ENCODE data around the gene CHP2. TPM values are rescaled to one million over a fixed set of nuclear protein-coding genes. Genes with fewer than 3 reads are reported as not detected.
"Not testable (repeated sequence)": the region's sequence is repeated elsewhere in the genome, so short reads cannot be mapped to it uniquely, and the experiment has no call there.

CHP2 gene
- total and polyA plus RNA-seq, 5 donors from 2014 or later, result not detected

GRCh38 chr16:23729503-23730424, 25.1 kb upstream of the CHP2 start:
- no peak overlapping the region for H3K4me3 Mint-ChIP-seq
- Histone ChIP-seq H3K27me3 (ENCODE audit: control insufficient read depth, insufficient read depth, low read length) (no peaks in the 10 kb centered on the region), H3K27ac (ENCODE audit: insufficient read depth, low read length, poor library complexity, severe bottlenecking) (no peak overlapping the region), H3K4me3 (ENCODE audit: low read depth, low read length) (no peak overlapping the region), H3K9me3 (ENCODE audit: control insufficient read depth in 2 of 2, low read length in 2 of 2) (no peaks in the 10 kb centered on the region), H3K4me1 (ENCODE audit: control insufficient read depth, insufficient read depth, low read length, poor library complexity, severe bottlenecking) (no peaks in the 10 kb centered on the region), H3K36me3 (ENCODE audit: control insufficient read depth, insufficient read depth, low read length) (no peaks in the 10 kb centered on the region)
- no peak overlapping the region for H3K27ac Mint-ChIP-seq
- peaks cover 9% of the 10 kb centered on the region for H3K27me3 Mint-ChIP-seq
- no peak for ATAC-seq (ENCODE audit: low read depth in 2 of 2)
- peaks cover 0 to 3% (median 2%) of the 10 kb centered on the region in 4 donors for H3K4me1 Mint-ChIP-seq
- peaks cover 0 to 1% (median 0%) of the 10 kb centered on the region in 7 donors for H3K9me3 Mint-ChIP-seq
- H3K36me3 Mint-ChIP-seq, result no peaks in the 10 kb centered on the region
- no peak for DNase-seq

DNA sequence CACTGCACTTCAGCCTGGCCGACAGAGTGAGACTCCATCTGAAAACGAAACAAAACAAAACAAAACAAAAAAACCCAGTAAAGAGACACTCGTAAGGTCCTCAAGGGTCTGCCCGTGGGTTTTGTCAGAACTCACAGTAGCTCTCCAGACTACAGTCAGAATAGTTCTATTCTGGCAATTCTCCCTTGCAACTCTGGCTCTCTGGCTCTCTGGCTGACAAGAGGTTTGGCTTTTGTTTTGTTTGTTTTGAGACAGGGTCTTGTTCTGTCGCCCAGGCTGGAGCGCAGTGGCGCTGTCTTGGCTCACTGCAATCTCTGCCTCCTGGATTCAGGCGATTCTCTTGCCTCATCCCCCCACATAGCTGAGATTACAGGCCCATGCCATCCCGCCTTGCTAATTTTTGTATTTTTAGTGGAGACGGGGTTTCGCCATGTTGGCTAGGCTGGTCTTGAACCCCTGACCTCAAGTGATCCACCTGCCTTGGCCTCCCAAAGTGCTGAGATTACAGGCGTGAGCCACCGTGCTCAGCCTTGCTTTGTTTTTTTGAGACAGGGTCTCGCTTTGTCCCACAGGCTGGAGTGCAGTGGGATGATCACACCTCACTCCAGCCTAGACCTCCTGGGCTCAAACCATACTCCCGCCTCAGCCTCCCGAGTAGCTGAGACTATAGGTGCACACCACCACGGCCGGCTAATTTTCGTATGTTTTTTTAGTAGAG, 20.5 kb upstream of the CHP2 start:
- Histone ChIP-seq H3K4me3 (ENCODE audit: low read depth, low read length) (no peak overlapping the region), H3K36me3 (ENCODE audit: control insufficient read depth, insufficient read depth, low read length) (no peaks in the 10 kb centered on the region), H3K27ac (ENCODE audit: insufficient read depth, low read length, poor library complexity, severe bottlenecking) (no peak overlapping the region), H3K4me1 (ENCODE audit: control insufficient read depth, insufficient read depth, low read length, poor library complexity, severe bottlenecking) (no peaks in the 10 kb centered on the region), H3K27me3 (ENCODE audit: control insufficient read depth, insufficient read depth, low read length) (no peaks in the 10 kb centered on the region), H3K9me3 (ENCODE audit: control insufficient read depth in 2 of 2, low read length in 2 of 2) (no peaks in the 10 kb centered on the region)
- H3K27ac Mint-ChIP-seq, result peak overlapping the region in 1 of 3 donors; percentile 2
- ATAC-seq (ENCODE audit: low read depth in 2 of 2) (no peak), DNase-seq (no peak)
- no peak overlapping the region for H3K4me3 Mint-ChIP-seq
- H3K36me3 Mint-ChIP-seq, result no peaks in the 10 kb centered on the region
- no peaks in the 10 kb centered on the region for H3K9me3 Mint-ChIP-seq
- H3K4me1 Mint-ChIP-seq, result peaks cover 0 to 5% (median 2%) of the 10 kb centered on the region in 4 donors
- H3K27me3 Mint-ChIP-seq, result peaks cover 27% of the 10 kb centered on the region

GRCh38 chr16:23737423-23738028, 17.3 kb upstream of the CHP2 start:
- not testable (repeated sequence) for H3K27ac ChIP-seq (ENCODE audit: insufficient read depth, low read length, poor library complexity, severe bottlenecking); H3K36me3 Mint-ChIP-seq; H3K9me3 Mint-ChIP-seq; H3K27me3 ChIP-seq (ENCODE audit: control insufficient read depth, insufficient read depth, low read length); H3K4me3 Mint-ChIP-seq; H3K4me1 Mint-ChIP-seq; H3K9me3 ChIP-seq (ENCODE audit: control insufficient read depth in 2 of 2, low read length in 2 of 2); H3K4me3 ChIP-seq (ENCODE audit: low read depth, low read length); H3K27ac Mint-ChIP-seq; H3K4me1 ChIP-seq (ENCODE audit: control insufficient read depth, insufficient read depth, low read length, poor library complexity, severe bottlenecking); ATAC-seq (ENCODE audit: low read depth in 2 of 2); DNase-seq; H3K36me3 ChIP-seq (ENCODE audit: control insufficient read depth, insufficient read depth, low read length)
- peaks cover 38% of the 10 kb centered on the region for H3K27me3 Mint-ChIP-seq

- Histone ChIP-seq H3K9me3 (ENCODE audit: control insufficient read depth in 2 of 2, low read length in 2 of 2) (no peaks in the 10 kb centered on the region), H3K36me3 (ENCODE audit: control insufficient read depth, insufficient read depth, low read length) (no peaks in the 10 kb centered on the region), H3K27me3 (ENCODE audit: control insufficient read depth, insufficient read depth, low read length) (peaks cover 5% of the 10 kb centered on the region), H3K4me1 (ENCODE audit: control insufficient read depth, insufficient read depth, low read length, poor library complexity, severe bottlenecking) (no peaks in the 10 kb centered on the region), H3K4me3 (ENCODE audit: low read depth, low read length) (no peak overlapping the region), H3K27ac (ENCODE audit: insufficient read depth, low read length, poor library complexity, severe bottlenecking) (no peak overlapping the region)
- Mint-ChIP-seq H3K9me3 (peaks cover 0 to 2% (median 0%) of the 10 kb centered on the region in 7 donors), H3K4me3 (no peak overlapping the region), H3K27ac (no peak overlapping the region), H3K4me1 (peaks cover 0 to 6% (median 2%) of the 10 kb centered on the region in 4 donors), H3K27me3 (peaks cover 49% of the 10 kb centered on the region), H3K36me3 (no peaks in the 10 kb centered on the region)
- ATAC-seq (ENCODE audit: low read depth in 2 of 2), result no peak
- no peak for DNase-seq
Observed at GRCh38 chr16:23739516-23739915, 15.3 kb upstream of the CHP2 start.

DNA sequence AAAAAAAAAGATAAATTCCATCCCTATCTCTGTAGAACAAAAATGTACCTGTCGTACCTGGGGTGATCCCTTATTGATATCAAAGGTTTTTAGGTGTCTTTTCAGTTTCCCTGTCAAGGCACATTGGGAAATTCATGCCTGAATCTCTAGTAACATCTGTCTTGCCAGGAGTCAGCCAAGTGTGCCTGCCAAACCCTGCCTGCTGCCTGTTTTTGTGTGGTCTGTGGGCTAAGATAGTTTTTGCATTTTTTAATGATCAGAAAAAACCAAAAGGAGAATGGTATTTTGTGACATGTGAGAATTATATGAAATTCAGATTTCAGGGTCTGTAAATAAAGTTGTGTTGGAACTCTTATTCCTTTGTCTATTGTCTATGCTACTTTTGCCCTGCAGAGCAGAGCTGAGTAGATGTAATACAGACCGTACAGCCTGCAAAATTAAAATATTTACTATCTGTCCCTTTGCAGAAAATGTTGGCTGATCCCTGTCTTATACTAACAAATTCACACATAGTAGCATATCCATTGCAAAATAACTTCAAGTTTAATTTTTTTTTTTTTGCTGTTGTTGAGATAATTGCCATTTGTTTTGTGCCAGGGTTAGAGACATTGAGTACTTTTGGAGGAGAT, 13.0 kb upstream of the CHP2 start:
- no peak overlapping the region for H3K4me3 Mint-ChIP-seq
- Histone ChIP-seq H3K27ac (ENCODE audit: insufficient read depth, low read length, poor library complexity, severe bottlenecking) (no peak overlapping the region), H3K4me1 (ENCODE audit: control insufficient read depth, insufficient read depth, low read length, poor library complexity, severe bottlenecking) (no peaks in the 10 kb centered on the region), H3K36me3 (ENCODE audit: control insufficient read depth, insufficient read depth, low read length) (no peaks in the 10 kb centered on the region), H3K9me3 (ENCODE audit: control insufficient read depth in 2 of 2, low read length in 2 of 2) (peaks cover 0 to 5% of the 10 kb centered on the region in 2 experiments), H3K27me3 (ENCODE audit: control insufficient read depth, insufficient read depth, low read length) (peaks cover 10% of the 10 kb centered on the region), H3K4me3 (ENCODE audit: low read depth, low read length) (no peak overlapping the region)
- peaks cover 0 to 7% (median 4%) of the 10 kb centered on the region in 7 donors for H3K9me3 Mint-ChIP-seq
- H3K4me1 Mint-ChIP-seq, result peaks cover 0 to 1% (median 0%) of the 10 kb centered on the region in 4 donors
- DNase-seq (no peak), ATAC-seq (ENCODE audit: low read depth in 2 of 2) (no peak)
- peaks cover 54% of the 10 kb centered on the region for H3K27me3 Mint-ChIP-seq
- H3K27ac Mint-ChIP-seq, result no peak overlapping the region
- no peaks in the 10 kb centered on the region for H3K36me3 Mint-ChIP-seq

DNA sequence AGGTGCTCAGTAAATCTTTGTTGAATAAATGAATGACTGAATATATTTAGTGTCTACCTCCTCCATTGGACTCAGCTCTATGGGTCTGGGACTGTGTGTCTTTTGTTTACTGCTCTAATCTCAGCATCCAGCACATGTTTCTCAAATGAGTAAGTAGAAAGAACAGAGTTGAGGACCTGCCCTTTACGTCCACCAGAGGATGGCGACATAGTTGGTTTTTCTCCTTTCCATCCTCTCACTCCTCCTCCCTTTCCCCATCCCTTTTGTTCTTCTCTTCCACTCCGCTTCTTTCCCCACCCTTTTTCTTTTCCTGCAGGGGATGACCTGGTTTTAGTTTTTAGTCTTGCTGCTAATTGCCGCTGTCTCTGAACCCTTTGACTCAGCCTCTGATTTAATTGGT, 12.1 kb upstream of the CHP2 start:
- ATAC-seq (ENCODE audit: low read depth in 2 of 2), result no peak
- Mint-ChIP-seq H3K4me3 (no peak overlapping the region), H3K36me3 (no peaks in the 10 kb centered on the region), H3K27ac (peak overlapping the region in 1 of 3 donors; percentile 49), H3K9me3 (peaks cover 0 to 10% (median 4%) of the 10 kb centered on the region in 7 donors), H3K4me1 (peaks cover 0 to 1% (median 0%) of the 10 kb centered on the region in 4 donors), H3K27me3 (peaks cover 52% of the 10 kb centered on the region)
- Histone ChIP-seq H3K27me3 (ENCODE audit: control insufficient read depth, insufficient read depth, low read length) (peaks cover 10% of the 10 kb centered on the region), H3K4me3 (ENCODE audit: low read depth, low read length) (no peak overlapping the region), H3K9me3 (ENCODE audit: control insufficient read depth in 2 of 2, low read length in 2 of 2) (peaks cover 0 to 5% of the 10 kb centered on the region in 2 experiments), H3K27ac (ENCODE audit: insufficient read depth, low read length, poor library complexity, severe bottlenecking) (no peak overlapping the region), H3K4me1 (ENCODE audit: control insufficient read depth, insufficient read depth, low read length, poor library complexity, severe bottlenecking) (no peaks in the 10 kb centered on the region), H3K36me3 (ENCODE audit: control insufficient read depth, insufficient read depth, low read length) (no peaks in the 10 kb centered on the region)
- no peak for DNase-seq

DNA sequence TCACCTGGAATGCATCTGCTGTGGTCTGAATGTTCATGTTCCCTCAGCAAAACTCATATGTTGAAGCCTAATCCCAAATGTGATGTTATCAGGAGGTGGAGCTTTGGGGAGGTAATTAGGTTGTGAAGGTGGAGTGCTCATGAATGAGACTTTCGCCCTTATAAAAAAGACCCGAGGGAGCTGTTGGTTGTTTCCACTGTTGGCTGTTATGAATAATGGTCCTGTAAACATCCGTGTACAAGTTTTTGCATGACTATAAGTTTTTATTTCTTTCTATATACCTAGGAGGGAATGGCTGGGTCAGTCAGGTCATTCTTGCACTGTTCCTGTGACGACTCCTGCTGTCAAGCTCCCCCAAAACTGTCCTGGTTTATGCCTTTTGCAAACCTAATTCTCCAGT, 9.6 kb upstream of the CHP2 start:
- Histone ChIP-seq H3K9me3 (ENCODE audit: control insufficient read depth in 2 of 2, low read length in 2 of 2) (peaks cover 0 to 5% of the 10 kb centered on the region in 2 experiments), H3K27ac (ENCODE audit: insufficient read depth, low read length, poor library complexity, severe bottlenecking) (no peak overlapping the region), H3K27me3 (ENCODE audit: control insufficient read depth, insufficient read depth, low read length) (peaks cover 10% of the 10 kb centered on the region), H3K36me3 (ENCODE audit: control insufficient read depth, insufficient read depth, low read length) (no peaks in the 10 kb centered on the region), H3K4me1 (ENCODE audit: control insufficient read depth, insufficient read depth, low read length, poor library complexity, severe bottlenecking) (no peaks in the 10 kb centered on the region), H3K4me3 (ENCODE audit: low read depth, low read length) (no peak overlapping the region)
- no peak overlapping the region for H3K4me3 Mint-ChIP-seq
- peaks cover 39% of the 10 kb centered on the region for H3K27me3 Mint-ChIP-seq
- H3K27ac Mint-ChIP-seq, result no peak overlapping the region
- no peaks in the 10 kb centered on the region for H3K36me3 Mint-ChIP-seq
- ATAC-seq (ENCODE audit: low read depth in 2 of 2) (no peak), DNase-seq (no peak)
- H3K4me1 Mint-ChIP-seq, result peaks cover 0 to 1% (median 0%) of the 10 kb centered on the region in 4 donors
- peaks cover 0 to 10% (median 4%) of the 10 kb centered on the region in 7 donors for H3K9me3 Mint-ChIP-seq
